HG02885 (cell line): ENCODE measurements around the gene CPXM2.

Source experiments
- ATAC-seq: cut with Tn5 transposase; IDR thresholded peaks from one replicate; pipeline ENCODE4 v1.9.1; 2021; ENCODE audit warnings: mild to moderate bottlenecking; ENCODE audit not compliant: unreplicated experiment, poor library complexity

Gene CPXM2

DNA sequence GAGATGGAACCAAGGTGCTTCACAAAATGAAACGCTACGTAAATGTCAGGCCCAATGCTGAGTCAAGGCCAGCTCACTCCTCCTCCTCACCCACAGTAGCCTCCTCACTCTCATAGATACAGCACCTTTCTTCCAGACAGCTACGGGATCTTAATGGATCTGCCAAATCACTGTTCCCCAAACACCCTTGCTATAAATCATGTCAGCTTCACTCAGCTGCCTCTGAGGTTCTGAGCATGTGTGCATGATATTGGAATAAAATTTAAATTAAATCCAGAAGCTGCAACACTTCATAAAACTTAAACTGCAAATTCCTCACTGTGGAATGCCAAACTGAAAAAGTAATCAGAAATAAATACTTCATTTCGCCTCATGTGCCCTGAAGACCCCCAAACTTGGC, 14.7 kb upstream of the CPXM2 start:
- no peak for ATAC-seq

DNA sequence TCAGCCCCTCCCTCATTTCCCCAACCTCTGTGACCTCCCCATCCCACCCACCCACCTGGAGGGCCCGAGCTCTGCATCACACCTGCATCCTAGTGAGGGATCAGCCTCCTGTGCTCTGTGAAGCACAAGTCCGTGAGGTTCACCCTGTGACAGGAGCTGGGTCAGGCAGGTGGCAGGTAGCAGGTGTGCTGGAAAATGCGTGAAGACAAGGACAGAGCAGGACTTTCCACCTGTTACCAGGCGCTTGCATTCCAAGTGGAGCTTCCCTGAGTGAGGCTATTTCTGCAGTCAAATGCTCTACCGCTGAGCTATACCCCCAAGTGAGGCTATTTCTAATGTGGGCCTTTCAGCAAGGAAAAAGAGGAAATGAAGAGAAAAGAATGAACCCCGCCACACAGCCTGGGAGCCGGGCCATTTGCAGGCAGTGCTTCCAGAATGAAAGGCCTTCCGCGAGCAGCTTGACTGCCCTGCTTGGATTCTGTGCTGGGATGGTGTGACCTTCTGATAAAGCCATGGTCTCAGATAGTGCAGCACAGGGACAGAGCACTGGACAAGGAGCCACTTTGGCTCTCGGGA, 13.3 kb upstream of the CPXM2 start:
- no peak for ATAC-seq

DNA sequence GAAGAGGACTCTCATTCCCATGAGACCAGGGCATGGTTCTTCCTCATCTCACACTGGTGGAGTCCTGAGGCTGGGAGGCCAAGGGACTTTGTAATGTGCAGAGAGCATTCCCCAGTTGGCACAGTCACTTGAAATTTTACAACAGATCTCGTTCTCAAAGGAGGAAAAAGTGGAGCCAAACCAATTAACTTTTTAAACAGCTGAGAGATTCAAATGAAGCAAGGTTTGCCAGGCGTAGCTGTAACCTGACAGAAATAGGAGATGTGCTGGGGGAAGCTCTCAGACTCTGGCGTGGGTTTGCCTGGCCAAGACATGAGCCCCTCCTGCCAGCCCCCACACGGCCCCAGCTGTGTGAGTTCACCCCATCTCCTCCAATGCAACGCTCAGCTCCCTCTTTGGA, 12.0 kb upstream of the CPXM2 start:
- ATAC-seq, result no peak

DNA sequence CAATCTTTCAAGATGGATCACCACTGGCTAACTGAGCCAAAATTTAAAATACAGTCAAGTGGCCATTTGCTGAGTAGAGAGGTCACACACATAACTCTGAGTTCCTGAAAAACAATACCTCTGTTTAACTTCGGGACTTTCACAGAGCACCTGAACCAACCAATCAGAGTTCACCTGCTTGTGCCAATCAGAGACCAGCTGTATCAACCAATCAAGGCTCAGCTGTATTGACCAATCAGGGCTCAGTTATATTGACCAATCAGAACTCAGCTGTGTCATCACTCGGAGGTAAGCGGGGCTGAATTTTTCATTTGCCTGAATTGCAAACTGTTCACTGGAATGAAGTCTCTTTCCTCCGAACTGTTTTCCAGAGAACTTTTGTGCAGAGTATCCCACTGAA, 10.0 kb upstream of the CPXM2 start:
- no peak for ATAC-seq

DNA sequence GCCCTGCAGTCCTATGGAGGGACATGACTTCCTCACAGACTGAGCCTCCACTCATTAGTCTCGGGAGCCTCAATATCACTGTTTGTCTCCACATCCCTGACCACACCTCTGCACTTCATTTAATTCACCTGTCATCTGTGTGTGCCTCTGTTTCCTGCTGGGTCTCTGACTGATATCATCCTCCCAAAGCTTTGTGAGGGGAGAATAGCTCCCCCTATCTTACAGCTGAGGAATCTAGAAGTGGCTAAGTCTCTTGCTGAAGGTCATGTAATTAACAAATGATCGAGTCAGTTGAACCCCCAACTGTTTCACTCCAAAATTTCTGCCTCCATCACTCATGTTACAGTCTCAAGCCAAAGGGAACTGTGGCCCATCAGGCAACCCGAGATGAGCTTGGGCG, 5.5 kb upstream of the CPXM2 start:
- no peak for ATAC-seq

DNA sequence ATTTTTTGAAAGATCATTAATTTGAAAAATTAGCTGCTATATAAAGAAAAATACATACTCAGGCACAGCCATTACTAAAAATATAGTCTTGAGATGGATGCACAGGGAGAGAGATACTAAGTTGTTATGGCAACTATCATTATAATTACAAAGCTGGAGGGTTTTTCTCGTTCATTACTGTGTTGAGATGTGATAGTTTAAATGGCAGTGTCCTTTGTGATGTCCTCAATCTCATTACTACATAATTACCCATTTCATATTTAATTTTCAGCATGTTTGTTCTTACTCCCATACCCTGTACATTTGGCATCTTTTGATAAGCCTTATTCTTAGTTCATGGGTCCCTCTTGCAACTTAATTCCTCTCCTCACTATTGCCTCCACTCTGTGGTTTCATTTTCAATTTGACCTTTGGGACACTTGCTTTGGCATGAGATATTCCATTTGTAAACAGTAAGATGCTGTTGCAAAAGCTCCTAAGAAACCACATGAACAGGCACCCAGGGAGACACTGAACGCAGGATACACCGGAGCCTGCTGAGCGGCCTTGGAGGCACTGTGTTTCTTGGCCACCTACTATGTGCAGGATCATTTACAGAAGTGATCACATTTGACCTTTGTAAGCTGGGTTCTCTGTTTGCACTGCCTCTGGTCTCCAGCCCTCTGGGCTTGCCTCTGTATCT, 4.8 kb upstream of the CPXM2 start:
- no peak for ATAC-seq

DNA sequence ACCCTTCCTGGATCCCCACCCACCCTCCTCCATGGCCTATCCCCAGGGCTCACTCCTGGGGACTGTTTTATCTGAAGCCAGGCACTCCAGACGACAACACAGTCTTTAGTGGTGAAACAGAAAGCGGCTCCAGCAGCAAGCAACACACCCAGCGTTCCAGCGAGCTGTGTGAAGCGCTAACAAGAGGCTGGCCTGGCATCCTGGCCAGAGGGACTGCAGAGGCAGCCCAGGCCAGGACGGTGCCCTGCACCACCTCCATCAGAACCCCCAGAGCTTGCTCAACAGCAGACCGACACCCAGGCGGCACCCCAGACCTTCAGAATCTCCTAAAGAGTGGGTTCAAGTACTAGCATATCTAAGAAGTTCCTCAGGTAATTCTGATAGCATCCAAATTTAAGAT, 2.0 kb upstream of the CPXM2 start:
- no peak for ATAC-seq

DNA sequence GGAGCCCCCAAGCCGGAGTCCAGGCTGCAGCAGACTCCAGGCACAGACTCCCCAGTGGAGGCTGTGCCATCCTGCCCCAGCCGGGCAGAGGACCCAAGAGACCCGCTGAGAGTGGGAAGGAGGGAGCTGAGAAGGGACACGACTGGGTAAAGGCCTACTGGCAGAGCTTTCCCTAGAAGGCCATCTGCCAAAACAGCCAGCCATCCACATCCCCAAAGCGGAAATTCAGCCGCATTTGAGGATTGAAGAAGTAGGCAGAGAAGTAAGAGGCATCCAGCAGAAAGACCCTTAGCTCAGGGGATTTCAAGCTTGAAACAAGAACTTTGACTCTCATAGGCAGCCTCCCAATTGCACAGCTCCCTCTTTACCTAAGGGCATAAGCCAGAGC, 857 bp downstream of the CPXM2 start:
- no peak for ATAC-seq

DNA sequence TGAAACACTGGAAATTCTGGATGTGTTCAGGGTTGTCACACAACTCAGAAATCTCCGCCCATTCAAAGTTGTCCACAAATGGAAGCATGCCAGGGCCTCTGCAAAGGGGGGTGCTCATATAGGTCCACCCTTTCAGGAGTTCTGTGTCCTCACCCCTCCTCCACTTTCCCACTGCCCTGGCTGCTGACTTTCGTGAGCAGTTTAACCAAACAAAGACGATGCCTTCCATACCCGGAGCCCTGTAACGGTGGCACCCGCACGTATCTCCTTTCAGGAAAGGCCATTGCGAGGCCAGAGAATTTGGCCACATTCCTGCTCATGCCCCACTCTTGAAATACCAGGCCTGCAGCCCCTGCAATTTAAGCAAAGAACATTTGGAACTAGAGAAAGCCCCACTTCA, 1.4 kb downstream of the CPXM2 start:
- ATAC-seq, result no peak

DNA sequence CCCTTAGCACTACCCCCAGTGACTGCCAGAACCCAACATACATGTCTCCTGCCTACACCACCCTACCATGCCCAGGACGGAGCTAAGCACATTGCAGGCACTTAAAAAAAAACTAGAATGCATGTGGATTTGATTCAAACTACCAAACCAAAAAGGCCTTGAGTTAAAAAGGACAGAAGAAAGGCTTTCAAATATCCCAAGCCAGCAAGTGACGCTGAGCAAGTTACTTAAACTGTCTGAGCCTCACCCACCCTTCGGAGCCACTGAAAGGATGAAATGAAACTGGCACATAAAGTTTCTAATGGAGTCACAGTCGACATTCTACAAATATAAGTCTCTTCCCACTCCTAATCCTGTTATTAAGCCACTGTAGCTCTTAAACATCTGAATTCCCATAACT, 1.8 kb downstream of the CPXM2 start:
- no peak for ATAC-seq

DNA sequence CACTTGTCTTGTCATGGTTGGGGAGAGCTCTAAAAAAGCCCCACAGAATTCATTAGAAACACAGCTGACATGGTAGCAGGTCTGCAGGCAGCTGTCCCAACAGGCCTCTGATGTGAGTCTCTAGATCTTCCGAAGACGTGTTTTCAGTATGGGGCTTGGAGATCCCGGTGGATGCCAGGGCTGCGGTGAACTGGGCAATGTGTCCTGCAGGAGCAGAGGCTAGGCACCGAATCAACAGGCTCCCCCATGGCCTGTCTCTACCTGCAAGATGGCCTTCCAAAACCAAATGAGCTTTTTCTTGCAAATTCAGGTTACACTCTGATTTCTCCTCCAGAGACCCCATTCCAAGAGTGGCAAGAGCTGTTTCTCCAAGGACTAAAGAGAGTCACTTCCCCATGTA, 2.9 kb downstream of the CPXM2 start:
- ATAC-seq, result no peak

DNA sequence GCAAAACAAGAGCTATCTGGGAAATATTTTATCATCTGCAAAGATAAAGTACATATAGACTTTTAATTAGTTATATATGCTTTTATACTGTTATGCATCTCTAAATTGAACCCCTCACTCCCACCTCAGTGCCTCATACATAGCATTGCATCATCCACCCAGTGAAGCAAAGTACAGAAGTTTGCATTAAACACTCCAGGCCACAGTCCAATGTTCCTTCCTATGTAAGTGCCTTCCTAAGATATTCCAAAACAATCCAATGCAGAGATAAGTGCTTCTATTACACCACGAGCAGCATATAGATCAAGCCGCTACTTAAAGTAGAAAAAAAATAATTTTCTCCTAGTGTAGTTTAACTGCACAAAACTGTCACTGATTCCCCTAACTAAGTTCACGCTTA, 3.4 kb downstream of the CPXM2 start:
- ATAC-seq, result no peak

DNA sequence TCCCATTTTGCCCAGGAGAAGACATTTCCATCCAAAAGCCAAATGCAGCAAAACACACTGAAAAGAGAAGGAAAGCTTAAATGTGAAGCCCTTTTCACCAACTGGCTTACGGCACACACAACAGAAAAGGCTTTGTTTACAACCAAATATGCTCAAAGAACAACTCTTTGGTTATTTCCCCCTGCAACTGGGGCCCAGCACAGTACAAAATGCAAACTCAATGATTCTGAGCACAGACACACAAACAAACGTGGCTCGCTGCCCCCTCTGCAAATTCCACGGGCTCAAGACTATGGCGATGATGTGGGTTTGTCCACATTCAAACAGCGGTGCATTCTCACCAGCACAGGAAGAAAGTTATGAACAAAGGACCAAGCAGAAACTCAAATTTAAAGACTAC, 5.3 kb downstream of the CPXM2 start:
- ATAC-seq, result no peak

DNA sequence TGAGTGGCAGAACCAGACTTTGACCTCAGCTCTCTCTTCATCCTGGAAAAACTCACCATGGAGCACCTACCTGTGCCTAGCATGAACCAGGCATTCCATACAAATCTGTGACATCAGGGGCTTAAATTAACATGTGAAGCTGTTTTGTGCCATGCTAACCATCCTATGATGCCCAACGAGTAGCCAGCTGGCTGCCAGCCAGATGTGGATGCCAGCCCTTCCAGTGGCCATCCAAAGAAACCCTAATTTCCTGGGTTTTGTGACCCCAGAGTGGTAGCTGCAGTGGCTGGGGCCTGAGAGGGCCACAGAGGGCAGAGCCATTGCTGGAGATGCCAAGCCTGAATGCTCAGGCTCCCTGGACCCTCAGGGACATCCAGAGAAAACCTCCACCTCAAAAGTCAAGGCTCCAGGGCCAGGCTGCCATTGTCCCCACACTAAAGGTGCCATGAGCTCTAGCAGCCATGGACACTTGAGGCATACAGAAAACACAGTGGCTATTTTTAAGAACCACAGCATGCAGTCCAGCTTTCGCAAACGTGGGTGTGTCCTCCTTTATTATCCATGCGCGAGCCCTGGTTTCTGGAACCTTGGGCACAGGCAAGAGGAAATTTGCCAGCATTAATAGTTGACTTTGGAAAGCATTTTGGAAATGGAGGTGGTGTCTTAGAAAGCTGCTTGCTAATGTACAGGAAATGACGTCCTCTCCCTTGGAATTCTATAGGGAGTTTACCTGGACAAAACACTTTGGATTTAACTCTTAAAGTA, 6.0 kb downstream of the CPXM2 start:
- no peak for ATAC-seq

DNA sequence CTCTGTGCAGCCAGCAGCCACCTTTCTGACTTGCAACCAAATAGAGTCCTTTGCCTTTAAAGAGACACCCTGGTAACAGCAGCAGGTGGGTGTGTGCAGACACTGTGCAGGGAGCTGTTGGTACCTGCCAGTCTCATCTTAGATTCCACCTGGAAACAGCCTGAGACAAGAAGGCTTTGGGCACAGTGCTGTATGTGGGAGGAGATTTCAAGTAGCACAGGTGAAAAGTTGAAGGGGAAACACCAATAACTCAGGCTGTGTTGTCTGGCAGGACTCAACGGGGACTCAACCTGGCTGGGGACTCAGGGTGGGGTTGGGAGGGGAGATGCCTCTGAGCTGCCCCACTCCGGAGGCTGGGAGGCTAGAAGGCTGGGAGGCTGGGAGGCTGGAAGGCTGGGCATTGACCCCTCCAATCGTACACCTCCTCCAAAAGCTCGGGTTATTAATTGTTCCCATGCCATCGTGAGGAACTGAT, 6.7 kb downstream of the CPXM2 start:
- ATAC-seq, result no peak

DNA sequence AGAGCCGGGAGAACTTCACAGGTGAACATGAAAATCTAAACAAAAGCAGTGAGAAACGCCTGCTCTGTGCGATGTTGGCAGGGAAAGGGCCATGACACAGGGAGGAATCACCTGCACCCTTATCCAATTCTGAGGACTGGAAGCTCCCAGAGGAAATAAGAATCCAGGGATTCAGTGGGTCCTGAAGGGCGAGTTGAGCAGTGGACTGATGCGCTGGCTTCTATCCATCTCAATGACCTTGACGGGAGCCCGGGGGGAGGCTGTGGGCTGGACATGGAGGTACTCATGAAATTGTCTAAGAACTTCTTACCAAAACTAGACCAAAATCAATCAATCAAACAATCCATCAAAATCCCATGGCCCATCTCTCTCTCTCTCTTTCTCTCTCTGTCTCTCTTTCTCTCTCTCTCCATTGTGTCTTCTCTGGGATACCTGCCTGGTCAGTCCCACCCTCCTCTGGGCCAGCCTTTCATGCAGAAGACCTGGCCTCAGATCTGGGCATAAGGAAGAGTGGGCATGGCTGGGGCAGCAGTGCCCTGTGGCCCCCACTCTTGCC, 7.2 kb downstream of the CPXM2 start:
- no peak for ATAC-seq

DNA sequence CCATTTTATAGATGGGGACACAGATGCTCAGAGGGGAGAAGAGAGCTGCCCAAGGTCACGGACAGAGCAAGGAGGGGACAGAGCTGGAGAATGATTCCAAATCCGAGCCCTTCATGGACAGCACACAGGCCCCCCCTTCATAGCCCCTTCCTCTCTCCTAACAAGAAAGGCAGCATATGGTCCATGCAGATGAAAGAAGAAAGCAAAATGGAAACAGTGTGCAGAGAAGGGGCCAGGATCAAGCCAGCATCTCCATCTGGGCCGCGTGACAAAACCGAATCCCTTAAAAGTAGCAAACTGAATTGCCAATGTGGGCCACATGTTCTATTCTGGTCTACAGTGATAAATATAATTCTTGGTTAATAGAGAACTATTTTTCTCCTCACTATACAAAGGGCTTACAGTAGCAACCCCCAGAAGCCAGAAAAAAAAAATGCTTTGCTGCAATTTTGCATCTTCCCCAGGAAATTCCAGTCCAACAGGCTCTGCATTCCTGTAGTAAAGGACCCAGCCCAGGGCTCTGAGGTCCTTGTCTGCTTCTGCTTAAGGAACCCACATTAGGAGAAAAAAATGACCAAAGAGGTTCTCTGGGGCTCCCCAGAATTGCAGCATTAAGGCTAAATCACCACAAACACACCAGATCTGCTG, 7.8 kb downstream of the CPXM2 start:
- ATAC-seq, result no peak

DNA sequence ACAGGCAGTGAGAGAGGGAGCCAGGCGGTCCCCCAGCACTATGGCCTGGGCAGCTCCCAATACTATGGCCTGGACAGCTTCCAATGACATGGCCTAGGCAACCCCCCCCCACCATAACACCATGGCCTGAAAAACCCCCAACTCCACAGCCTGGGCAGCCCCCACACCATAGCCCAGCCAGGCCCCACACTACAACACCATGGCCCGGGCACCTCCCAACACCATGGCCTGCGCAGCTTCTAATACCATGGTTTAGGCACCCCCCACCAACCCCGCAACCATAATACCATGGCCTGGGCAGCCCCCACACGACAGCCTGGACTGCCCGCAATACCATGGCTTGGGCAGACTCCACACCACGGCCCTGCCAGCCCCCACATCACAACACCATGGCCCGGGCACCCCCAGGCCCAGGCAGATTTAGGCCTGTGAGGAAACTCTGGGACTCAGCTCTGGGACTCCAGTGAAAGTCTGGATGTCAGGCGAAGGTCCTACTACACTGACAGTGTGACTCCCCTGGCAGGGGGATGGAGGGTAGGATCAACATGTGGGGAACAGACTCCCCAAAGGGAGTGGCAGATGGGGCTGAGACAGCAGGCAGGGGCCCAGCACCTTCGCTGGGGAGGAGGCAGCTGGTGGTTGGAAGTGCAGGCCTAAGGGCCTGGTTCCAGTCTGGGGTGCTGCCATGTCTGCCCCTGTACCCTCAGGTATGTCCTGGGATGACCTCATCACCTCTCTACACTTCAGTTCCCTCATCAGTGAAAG, 8.7 kb downstream of the CPXM2 start:
- ATAC-seq, result no peak

DNA sequence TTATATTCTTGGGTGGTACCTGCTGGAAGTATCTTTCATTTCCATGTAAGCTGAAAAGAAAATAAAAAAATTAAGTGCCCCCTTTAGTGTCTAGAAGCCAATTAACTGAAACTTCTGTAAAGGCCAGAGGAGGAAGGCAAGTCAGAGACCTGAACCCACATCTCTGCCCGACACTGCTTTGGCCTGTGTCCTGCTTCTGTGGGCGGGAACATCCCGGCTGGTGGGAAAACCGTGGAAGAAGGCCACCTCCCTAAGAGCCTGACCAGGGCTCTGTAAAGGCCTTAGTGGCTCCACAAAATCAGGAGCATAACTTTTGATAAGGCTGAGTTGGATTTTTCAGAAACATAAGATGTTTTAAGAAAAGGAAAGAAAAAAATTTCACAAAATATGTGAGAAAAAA, 9.4 kb downstream of the CPXM2 start:
- no peak for ATAC-seq

DNA sequence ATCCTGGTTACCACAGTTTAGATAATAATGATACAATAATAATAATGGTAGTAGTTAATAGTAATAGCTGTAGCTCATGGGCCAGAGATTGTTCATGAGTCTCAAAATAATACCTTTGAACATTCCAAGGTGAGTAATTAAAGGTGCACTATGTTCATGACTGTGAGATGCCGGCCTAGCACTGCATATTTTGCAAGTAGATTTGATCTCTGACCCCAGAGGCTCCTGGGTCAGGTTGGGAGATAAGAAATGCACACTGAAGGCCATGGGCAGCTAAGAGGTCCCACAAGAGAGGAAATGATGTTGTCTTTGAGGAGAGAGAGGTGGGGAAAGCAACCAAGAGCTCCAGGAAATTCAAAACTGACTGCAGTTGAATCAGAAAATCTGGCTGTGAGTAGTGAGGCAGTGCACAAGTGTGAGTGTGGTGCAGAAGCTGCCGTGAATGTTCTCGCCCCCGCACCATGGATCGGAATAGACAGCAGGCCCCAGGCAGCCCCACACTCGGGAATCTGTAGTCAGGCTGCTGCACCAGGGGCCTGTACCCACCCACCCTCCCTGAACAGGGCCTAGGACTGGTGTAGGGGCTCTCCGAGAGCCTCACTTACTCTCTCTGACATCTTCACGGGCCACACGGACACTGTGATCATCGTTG, 11.9 kb downstream of the CPXM2 start:
- no peak for ATAC-seq
